PFSK-1 (cell line): Measurements from ENCODE around the gene VTI1A.

ENCODE experiments used
- FOXP2 ChIP-seq: optimal IDR thresholded peaks from 2 replicates; pipeline ENCODE3; 2011; ENCODE audit warnings: borderline replicate concordance, control low read depth, inconsistent platforms; ENCODE audit not compliant: insufficient read depth; ENCODE audit errors: extremely low read length, extremely low read depth
- POLR2AphosphoS5 ChIP-seq: IDR thresholded peaks from 2 replicates; pipeline ENCODE4 v1.6.1; 2012; ENCODE audit warnings: low read depth, mild to moderate bottlenecking, control low read depth, low read length, moderate library complexity
- REST ChIP-seq, 2 experiments: IDR thresholded peaks; 2 replicates each; pipeline versions ENCODE4 v1.6.1 to v1.8.0; 2011 to 2012; ENCODE audit warnings: low read depth in 2 of 2, low read length in 2 of 2, control low read depth in 1 of 2, inconsistent platforms in 1 of 2, mild to moderate bottlenecking in 1 of 2, moderate library complexity in 1 of 2; ENCODE audit not compliant: insufficient read depth in 1 of 2
- SIN3A ChIP-seq: IDR thresholded peaks from 2 replicates; pipeline ENCODE4 v1.6.1; 2012; ENCODE audit warnings: mild to moderate bottlenecking, low read length, moderate library complexity, borderline replicate concordance; ENCODE audit not compliant: insufficient read depth
- TAF1 ChIP-seq: IDR thresholded peaks from 2 replicates; pipeline ENCODE4 v1.6.1; 2012; ENCODE audit warnings: low read length, control low read depth, borderline replicate concordance; ENCODE audit not compliant: insufficient read depth

GRCh38 chr10:112768121-112768520, 321.1 kb downstream of the VTI1A start:
- TF ChIP-seq POLR2AphosphoS5 (no peak), REST (IDR thresholded peaks at IDR 0.05; ENCODE audit: insufficient read depth in 1 of 2, low read depth in 2 of 2, low read length in 2 of 2) (no peak), TAF1 (no peak), SIN3A (no peak), FOXP2 (no peak)
